Mesendoderm (in vitro differentiated cells): Measurements from ENCODE around the gene SDF4.

ENCODE experiments used
- DNase-seq: peaks from one replicate; pipeline ENCODE4 v3.0.0; 2013
- H2AK5ac ChIP-seq: 2 replicates; pipeline ENCODE4 v1.6.1; 2013; ENCODE audit warnings: low read length, inconsistent platforms
- H2BK120ac ChIP-seq: 2 replicates; pipeline ENCODE4 v1.6.1; 2013; ENCODE audit warnings: low read depth, mild to moderate bottlenecking, low read length, moderate library complexity, mixed read lengths
- H2BK15ac ChIP-seq: replicated peaks from 2 replicates; pipeline ENCODE4 v1.6.1; 2013; ENCODE audit warnings: low read depth, mild to moderate bottlenecking, moderate library complexity
- H2BK5ac ChIP-seq: 2 replicates; pipeline ENCODE4 v1.6.1; 2013; ENCODE audit warnings: low read length, inconsistent platforms
- H3K18ac ChIP-seq: 2 replicates; pipeline ENCODE4 v1.6.1; 2013; ENCODE audit warnings: mild to moderate bottlenecking, low read length, mixed read lengths
- H3K23ac ChIP-seq: one replicate; pipeline ENCODE4 v1.6.1; 2013; ENCODE audit warnings: low read length
- H3K27ac ChIP-seq: 2 replicates; pipeline ENCODE4 v1.5.1; 2013; ENCODE audit warnings: low read depth, mild to moderate bottlenecking, inconsistent platforms, low read length, moderate library complexity
- H3K27me3 ChIP-seq: 2 replicates; pipeline ENCODE4 v1.6.1; 2013; ENCODE audit warnings: low read length, control low read depth, mild to moderate bottlenecking, inconsistent platforms; ENCODE audit not compliant: insufficient read depth, poor library complexity
- H3K36me3 ChIP-seq: 2 replicates; pipeline ENCODE4 v1.6.1; 2013; ENCODE audit warnings: low read length, inconsistent platforms; ENCODE audit not compliant: control insufficient read depth, insufficient read depth
- H3K4ac ChIP-seq: one replicate; pipeline ENCODE4 v1.6.1; 2013; ENCODE audit warnings: low read depth, mild to moderate bottlenecking, low read length, moderate library complexity
- H3K4me1 ChIP-seq: 2 replicates; pipeline ENCODE4 v1.6.1; 2013; ENCODE audit warnings: low read depth, low read length, inconsistent platforms; ENCODE audit not compliant: control insufficient read depth
- H3K4me2 ChIP-seq: 2 replicates; pipeline ENCODE4 v1.6.1; 2013; ENCODE audit warnings: low read length
- H3K4me3 ChIP-seq: 2 replicates; pipeline ENCODE4 v1.5.1; 2013; ENCODE audit warnings: mild to moderate bottlenecking, low read length
- H3K56ac ChIP-seq: one replicate; pipeline ENCODE4 v1.6.1; 2013; ENCODE audit warnings: low read length
- H3K79me1 ChIP-seq: 2 replicates; pipeline ENCODE4 v1.6.1; 2013; ENCODE audit warnings: low read length, inconsistent platforms
- H3K79me2 ChIP-seq: 2 replicates; pipeline ENCODE4 v1.6.1; 2013; ENCODE audit warnings: mild to moderate bottlenecking, low read length; ENCODE audit not compliant: control insufficient read depth, insufficient read depth
- H3K9ac ChIP-seq: 2 replicates; pipeline ENCODE4 v1.6.1; 2013; ENCODE audit warnings: low read length, inconsistent platforms
- H4K5ac ChIP-seq: one replicate; pipeline ENCODE4 v1.6.1; 2013; ENCODE audit warnings: low read length
- H4K8ac ChIP-seq: one replicate; pipeline ENCODE4 v1.6.1; 2013; ENCODE audit warnings: low read depth, mild to moderate bottlenecking, control low read depth, low read length, moderate library complexity
- WGBS: extraction: QIAGEN DNeasy Blood & Tissue Kit; methylation state at CpG from one replicate; pipeline ENCODE4 v1.1.7; 2013; ENCODE audit warnings: low lambda C conversion rate, missing lambda C conversion rate; ENCODE audit not compliant: insufficient coverage; ENCODE audit errors: extremely low coverage; 5-methylcytosine and 5-hydroxymethylcytosine counted together

SDF4 gene

GRCh38 chr1:1171161-1171545, 60.6 kb downstream of the SDF4 start:
- no peak for DNase-seq
- Histone ChIP-seq H3K4me2 (no peak overlapping the region), H2BK5ac (no peak overlapping the region), H2AK5ac (no peak overlapping the region), H4K8ac (no peak overlapping the region), H3K4ac (no peak overlapping the region), H3K9ac (no peak overlapping the region), H3K27me3 (no peaks in the 10 kb centered on the region), H3K56ac (no peak overlapping the region), H3K79me2 (no peaks in the 10 kb centered on the region), H2BK120ac (no peak overlapping the region), H3K36me3 (no peaks in the 10 kb centered on the region), H3K79me1 (no peaks in the 10 kb centered on the region), H4K5ac (no peak overlapping the region), H3K23ac (no peak overlapping the region), H3K4me1 (no peaks in the 10 kb centered on the region), H2BK15ac (no peak overlapping the region), H3K4me3 (no peak overlapping the region), H3K27ac (no peak overlapping the region), H3K18ac (no peak overlapping the region)
- no CpG with 5 or more reads among the region's 12 CpGs for WGBS

- Histone ChIP-seq H2BK5ac (no peak overlapping the region), H3K36me3 (no peaks in the 10 kb centered on the region), H2BK120ac (no peak overlapping the region), H3K4ac (no peak overlapping the region), H2BK15ac (no peak overlapping the region), H4K8ac (no peak overlapping the region), H3K79me1 (no peaks in the 10 kb centered on the region), H3K56ac (no peak overlapping the region), H3K27me3 (no peaks in the 10 kb centered on the region), H3K4me2 (no peak overlapping the region), H3K18ac (no peak overlapping the region), H2AK5ac (no peak overlapping the region), H3K79me2 (no peaks in the 10 kb centered on the region), H3K4me1 (no peaks in the 10 kb centered on the region), H3K23ac (no peak overlapping the region), H3K27ac (no peak overlapping the region), H3K4me3 (no peak overlapping the region), H3K9ac (no peak overlapping the region), H4K5ac (no peak overlapping the region)
- DNase-seq: no peak
- WGBS: no CpG with 5 or more reads among the region's 26 CpGs
These were observed 61.3 kb downstream of the SDF4 start for GRCh38 chr1:1170215-1171091.

- Histone ChIP-seq H2BK120ac (no peak overlapping the region), H2BK15ac (no peak overlapping the region), H4K5ac (no peak overlapping the region), H3K36me3 (no peaks in the 10 kb centered on the region), H3K4me3 (no peak overlapping the region), H3K23ac (no peak overlapping the region), H3K56ac (no peak overlapping the region), H3K4me1 (no peaks in the 10 kb centered on the region), H3K27me3 (no peaks in the 10 kb centered on the region), H2AK5ac (no peak overlapping the region), H3K4me2 (no peak overlapping the region), H4K8ac (no peak overlapping the region), H3K18ac (no peak overlapping the region), H2BK5ac (no peak overlapping the region), H3K9ac (no peak overlapping the region), H3K79me2 (no peaks in the 10 kb centered on the region), H3K4ac (no peak overlapping the region), H3K27ac (no peak overlapping the region), H3K79me1 (no peaks in the 10 kb centered on the region)
- WGBS: no CpG with 5 or more reads among the region's 32 CpGs
- no peak for DNase-seq
These were observed 62.2 kb downstream of the SDF4 start for GRCh38 chr1:1169429-1170214.

GRCh38 chr1:1168451-1169411, 63.1 kb downstream of the SDF4 start:
- H3K23ac ChIP-seq: no peak overlapping the region
- no CpG with 5 or more reads among the region's 37 CpGs for WGBS

GRCh38 chr1:1167841-1168450, 63.9 kb downstream of the SDF4 start:
- H4K8ac ChIP-seq: no peak overlapping the region
- H3K4me2 ChIP-seq: no peak overlapping the region
- H4K5ac ChIP-seq: no peak overlapping the region
- no peak overlapping the region for H3K4me3 ChIP-seq
- H3K56ac ChIP-seq: no peak overlapping the region
- peaks cover 4% of the 10 kb centered on the region for H3K4me1 ChIP-seq
- no peak overlapping the region for H2BK120ac ChIP-seq
- no peaks in the 10 kb centered on the region for H3K79me1 ChIP-seq
- no peak overlapping the region for H3K4ac ChIP-seq
- H3K18ac ChIP-seq: no peak overlapping the region
- H2AK5ac ChIP-seq: no peak overlapping the region
- H3K27ac ChIP-seq: no peak overlapping the region
- no peaks in the 10 kb centered on the region for H3K36me3 ChIP-seq
- no peaks in the 10 kb centered on the region for H3K79me2 ChIP-seq
- no peak overlapping the region for H2BK15ac ChIP-seq
- DNase-seq: no peak
- no peak overlapping the region for H3K9ac ChIP-seq
- no peak overlapping the region for H3K23ac ChIP-seq
- WGBS: no CpG with 5 or more reads among the region's 36 CpGs
- H3K27me3 ChIP-seq: no peaks in the 10 kb centered on the region
- H2BK5ac ChIP-seq: no peak overlapping the region

More at GRCh38 chr1:1168451-1169411, 63.1 kb downstream of the SDF4 start:
- no peak for DNase-seq
- Histone ChIP-seq H2BK15ac (no peak overlapping the region), H3K79me1 (no peaks in the 10 kb centered on the region), H3K56ac (no peak overlapping the region), H3K27ac (no peak overlapping the region), H3K18ac (no peak overlapping the region), H3K79me2 (no peaks in the 10 kb centered on the region), H4K5ac (no peak overlapping the region), H3K27me3 (no peaks in the 10 kb centered on the region), H2AK5ac (no peak overlapping the region), H2BK120ac (no peak overlapping the region), H3K4me3 (no peak overlapping the region), H3K36me3 (no peaks in the 10 kb centered on the region), H3K4ac (no peak overlapping the region), H3K4me1 (peaks cover 4% of the 10 kb centered on the region), H3K9ac (no peak overlapping the region), H3K4me2 (no peak overlapping the region), H4K8ac (no peak overlapping the region), H2BK5ac (no peak overlapping the region)
